GM19025 (cell line): ENCODE data around the gene TFEB.
A peak's percentile ranks its signal among the peaks of the same experiment; 100 is the strongest.

Experiments
- ATAC-seq: cut with Tn5 transposase; IDR thresholded peaks from one replicate; pipeline ENCODE4 v1.9.1; 2021; ENCODE audit warnings: mild to moderate bottlenecking, low read depth, moderate library complexity; ENCODE audit not compliant: unreplicated experiment

Gene TFEB

DNA sequence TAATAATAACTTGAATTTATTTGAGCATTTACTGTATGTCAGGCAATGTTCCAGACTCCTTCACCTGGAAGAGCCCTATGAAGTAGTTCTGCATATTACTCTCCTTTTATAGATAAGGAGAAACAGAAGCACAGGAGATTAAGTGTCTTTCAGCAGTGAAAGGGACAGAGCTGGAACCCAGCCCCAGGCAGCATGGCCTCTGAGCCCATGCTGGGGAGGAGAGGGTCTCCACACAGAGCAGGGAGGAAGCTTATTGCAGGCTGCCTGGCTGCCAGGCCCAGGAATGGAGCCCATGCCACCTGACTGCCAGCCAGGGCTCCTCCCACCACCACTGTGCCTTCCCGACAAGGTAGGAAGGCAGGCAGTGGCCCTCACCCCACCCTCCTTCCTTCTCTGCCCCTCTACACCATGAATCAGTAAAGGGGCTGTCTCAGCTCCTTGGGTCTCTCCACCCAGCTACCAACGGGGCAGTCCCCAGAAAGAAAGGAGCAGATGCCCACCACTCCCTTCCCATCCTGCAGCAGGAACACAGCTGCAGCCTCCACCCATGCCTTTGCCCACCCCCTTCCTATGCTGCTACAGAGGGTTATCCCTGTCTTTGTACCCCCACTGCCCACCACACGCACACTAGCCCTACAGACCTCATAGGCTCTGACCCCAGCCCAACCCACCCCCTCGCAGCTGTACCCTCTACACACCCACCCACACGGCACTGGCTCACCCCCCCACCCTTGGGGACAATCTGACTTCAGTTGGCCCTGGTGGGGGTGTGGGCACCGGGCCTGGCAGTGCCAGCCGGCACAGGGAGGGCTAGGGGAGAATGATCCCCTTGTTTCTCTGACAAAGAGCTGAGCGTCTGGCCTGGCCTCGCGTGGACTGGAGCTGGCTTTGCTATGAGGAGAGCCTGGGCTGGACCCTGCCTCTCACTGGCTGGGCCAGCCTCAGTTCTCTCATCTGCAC is 41.8 kb downstream of the TFEB start:
- ATAC-seq: no peak

DNA sequence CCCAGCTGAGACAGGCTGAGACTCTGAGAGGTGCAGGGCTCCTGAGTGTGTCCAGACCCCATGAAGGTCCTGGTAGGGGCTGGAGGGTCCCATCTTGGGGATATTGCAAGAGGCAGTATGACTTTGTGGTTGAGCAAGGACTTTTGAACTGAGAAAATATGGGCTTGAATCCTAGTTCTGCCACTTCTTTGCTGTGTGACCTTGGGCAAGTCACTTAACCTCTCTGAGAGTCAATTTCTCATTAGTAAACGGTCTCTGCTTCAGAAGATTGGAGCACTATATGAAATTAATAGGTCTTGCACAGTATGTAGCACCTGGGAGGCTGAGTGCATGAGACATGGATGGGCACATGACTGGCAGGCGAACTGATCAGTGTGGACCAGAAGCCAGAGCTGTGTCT is 42.7 kb downstream of the TFEB start:
- no peak for ATAC-seq

DNA sequence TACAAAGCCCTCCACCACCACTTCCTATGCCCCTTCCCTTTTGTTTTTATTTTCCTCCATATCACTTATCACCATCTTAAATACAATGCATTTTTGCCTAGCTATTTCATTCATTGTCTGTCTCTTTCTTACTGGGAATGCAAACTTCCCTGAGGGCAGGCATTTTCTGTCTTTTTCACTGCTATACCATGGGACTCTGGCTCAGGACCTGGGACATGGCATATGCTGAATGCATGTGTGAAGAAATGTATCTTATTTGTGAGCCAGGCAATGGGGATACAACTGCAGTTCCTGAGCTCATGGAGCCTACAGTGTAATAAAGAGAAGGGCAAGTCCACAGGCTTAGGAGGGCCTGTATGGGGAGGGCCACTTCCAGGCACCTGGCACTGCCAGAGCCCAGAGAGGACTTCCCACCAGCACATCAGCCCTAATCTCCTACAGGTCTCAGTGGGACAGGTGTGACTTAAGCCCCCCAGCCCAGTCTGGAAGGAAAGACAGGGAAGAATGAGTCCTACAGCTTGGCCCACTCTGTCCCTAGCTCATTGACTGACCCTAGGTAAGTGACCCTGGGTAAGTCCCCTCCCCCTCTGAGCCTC is 43.2 kb downstream of the TFEB start:
- ATAC-seq: no peak

DNA sequence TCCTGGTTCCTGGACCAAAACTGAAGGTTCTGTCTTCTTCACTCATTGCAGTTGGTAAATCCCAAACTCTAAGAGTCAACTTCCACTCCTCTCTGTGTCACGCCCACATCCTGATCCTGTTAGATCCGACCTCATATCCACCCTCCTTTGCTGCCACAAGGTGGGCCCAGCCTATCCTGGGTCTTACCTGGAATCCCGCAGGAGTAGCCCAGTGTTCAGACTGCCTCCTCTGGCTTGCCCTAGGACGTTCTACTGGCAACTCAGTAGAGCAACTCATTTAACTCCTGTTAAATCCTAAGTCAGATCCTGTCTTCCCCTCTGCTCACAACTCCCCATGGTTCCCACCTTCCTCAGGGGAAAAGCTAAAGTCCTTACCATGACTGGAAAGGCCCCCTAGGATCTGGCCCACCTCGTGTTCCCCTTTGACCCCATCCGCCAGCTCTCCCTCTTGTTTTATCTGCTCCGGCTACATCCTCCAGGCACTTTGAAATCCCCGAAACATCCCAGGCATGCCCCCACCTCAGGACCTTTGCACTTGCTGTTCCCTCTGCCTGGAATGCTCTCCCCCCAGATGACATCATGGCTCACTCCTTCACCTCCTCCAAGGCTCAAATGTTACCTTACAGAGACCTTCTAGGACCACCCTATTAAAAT is 43.9 kb downstream of the TFEB start:
- no peak for ATAC-seq

DNA sequence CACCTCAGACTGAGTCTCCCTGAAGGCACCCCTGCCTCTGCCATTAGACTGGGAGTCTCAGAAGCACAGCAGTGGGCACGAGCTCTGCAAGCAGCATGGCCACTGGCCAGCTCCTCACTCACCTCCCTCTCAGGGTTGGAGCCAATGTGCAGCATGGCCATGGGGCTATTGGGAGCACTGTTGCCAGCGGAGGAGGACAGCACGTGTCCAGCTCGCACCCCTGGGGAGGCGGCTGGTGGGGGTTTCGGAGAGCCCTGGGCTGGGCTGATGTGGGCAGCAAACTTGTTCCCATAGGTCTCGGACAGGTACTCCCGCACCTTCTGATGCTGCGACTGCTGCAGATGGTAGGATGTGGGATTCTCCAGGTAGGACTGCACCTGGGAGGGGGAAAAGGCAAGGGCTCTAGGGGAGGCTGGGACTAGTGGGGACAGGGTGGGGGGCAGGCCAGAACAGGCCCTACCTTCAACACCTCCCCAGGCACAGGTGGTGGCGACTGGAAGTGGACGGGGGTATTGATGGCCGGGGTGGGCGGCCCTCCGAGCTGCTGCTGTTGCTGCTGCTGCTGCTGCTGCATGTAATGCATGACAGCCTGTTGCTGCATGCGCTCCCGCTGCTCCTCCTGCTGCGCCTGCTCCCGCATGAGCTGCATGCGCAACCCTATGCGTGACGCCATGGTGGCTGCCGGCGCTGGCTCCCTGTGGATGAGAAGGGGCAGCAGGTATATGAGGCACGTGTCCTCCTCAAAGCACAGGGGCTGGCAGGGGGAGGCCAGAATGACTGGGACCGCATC is 44.7 kb downstream of the TFEB start:
- no peak for ATAC-seq

DNA sequence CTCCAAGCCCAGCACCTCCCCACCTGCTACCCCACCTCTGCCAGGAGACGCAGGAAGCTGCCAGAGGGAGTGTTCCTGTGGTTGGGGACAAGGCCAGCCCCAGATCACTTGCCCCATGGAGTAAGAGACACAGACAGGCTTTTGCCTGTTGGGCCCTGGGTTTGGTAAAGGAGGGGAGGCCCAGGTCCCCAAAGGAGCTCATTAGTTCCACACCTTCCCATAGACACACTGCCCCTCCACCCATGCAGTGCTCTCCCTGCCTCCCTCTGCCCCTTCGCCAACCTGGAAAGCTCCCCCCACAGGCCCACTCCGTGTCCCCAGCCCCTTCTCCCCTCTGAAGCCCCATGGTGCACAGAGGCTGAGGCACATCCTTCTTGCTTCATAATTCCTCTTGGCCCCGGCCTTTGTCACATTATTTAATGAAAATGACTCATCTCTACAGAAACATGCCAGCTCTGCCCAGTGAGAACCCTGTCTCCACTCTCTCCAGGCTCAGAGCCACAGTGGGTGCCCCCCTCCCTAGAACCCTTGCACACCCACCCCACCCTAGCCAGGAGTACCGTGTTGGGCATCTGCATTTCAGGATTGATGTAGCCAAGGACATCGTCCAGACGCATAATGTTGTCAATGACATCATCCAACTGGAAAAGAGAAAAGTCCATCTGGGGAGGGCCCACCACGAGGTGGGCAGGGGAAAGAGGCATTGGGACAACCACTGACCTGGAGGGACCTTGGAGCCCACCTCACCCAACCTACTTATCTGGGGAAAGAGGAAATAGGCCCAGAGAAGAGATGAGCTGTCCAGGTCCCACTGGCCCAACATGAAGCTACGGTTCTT is 46.0 kb downstream of the TFEB start:
- ATAC-seq: no peak

DNA sequence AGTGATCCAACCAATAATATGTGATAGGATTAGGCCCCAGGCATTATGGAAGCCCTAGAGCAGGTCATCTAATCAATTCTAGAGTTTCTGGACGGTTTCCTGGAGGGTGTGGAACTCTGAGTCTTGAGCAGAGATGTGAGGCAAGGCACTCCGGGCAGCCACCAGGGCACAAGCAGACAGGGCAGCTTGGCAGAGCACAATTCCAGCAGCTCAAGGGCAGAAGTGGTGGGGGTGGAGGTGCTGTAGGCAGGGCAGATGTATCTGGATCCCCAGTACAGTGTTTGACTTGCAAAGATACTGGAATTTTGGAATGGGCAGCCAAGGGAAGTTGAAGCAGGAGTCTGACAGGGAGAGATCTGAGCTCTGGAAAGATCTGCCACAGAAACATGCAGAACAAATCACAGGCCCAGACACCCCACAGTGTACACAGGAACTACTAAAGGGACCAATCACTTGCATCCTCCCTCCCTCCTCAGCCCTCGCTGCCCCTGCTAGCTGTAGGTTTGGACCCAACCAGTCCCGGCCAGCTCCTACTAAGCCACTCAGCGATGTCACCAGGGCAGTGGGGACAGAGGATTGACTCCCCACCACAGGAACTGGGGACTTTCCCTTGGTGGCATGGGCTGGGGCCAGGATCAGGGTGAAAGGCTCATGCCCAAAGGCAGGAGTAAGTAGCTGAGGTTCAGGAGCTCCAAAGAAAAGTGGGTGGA is 47.0 kb downstream of the TFEB start:
- no peak for ATAC-seq

DNA sequence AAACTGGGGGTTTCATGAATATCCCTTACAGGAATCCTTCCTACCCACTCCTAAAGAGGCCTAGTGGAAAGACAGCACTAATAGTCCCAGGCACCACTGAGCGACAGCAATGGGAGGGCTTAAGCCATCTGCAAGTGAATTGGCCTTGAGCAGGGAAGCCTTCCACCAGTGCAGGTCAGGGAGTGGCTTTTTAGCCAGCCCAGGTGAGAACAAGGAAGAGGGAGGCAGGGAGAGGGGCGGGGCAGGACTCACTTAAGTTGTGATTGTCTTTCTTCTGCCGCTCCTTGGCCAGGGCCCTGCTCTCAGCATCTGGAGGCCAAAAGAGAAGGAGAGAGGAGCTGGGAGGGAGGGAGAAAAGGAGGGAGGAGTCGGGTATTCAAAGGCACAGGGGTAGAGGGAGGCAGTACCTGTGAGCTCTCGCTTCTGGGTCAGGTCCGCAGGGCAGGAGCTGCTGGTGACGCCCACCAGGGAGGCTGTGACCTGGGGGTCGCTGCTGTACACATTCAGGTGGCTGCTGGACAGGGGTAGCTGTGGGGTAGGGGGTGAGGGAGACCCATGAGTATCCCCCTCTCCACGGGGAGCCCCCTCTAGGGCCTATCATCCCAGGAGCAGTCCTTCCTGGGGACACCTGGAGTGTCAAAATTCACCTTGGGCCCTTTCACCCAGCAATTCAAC is 47.8 kb downstream of the TFEB start:
- no peak for ATAC-seq

DNA sequence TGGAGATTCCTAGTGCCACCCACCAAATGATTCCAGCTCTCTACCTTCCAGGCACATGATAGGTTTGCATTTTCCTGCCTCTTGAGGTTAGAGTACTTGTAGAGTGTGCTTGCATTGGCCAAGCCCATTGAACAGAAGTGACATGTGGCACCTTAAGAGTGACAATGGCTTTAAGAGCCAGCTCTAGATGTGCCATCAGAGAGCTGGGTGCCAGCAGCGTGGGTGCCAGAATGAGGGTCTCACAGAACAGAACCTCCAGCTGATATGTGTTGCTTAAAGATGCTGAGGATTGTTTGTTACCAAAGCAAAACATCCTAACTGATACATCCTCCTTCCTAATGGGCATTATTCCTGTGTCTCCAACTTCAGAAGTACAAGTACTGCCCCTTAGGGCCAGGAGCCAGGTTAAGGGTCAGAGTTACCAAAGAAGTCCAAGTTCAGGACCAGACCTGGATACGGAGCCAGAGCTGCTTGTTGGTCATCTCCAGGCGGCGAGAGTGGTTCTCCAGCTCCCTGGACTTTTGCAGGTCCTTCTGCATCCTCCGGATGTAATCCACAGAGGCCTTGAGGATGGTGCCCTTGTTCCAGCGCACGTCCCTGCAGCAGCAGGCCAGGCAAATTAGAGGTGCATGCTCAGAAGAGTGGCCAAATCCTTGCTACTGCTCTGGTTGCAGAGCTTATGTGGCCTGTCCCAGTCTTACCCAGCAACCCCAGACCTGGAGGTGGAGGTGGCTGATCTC is 49.6 kb downstream of the TFEB start:
- no peak for ATAC-seq

DNA sequence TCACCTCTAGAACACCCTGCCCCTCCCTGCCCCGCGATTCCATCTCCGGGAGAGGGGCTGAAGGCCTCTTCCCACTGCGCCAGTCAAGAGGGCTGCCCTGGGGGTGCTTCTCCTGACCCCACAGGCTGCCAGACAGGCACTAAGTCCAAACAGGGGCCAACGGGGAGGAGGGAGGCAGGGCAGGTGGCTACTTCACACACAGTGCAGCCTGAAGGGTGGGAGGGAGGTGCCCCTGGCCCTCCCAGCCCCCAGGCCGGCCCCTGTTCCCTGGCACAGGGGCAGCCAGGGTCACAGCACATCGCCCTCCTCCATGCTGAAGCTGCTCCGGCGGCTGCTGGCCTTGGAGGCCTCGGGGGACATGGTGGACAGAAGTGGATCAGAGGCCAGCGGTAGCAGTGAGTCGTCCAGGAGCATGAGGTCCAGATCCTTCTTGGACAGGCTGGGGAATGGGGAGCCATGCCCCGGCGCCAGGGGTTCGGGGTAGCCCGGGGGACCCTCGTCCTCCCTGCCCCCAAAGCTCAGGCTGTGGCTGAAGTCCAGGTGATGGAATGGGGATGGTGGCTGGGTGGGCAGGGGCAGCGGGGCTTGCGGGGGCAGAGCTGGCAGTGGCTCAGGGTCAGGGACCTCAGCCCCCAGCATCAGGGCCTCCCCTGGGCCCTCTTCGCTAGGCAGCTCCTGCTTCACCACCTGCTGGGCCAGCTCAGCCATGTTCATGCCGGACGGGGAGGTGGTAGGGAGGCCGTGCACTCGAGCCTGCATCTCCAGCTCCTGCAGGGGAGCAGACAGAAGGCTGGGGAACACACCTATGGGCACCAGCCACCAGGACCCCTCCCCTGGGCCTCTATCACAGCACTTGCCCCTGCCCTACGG is 50.9 kb downstream of the TFEB start:
- no peak for ATAC-seq

DNA sequence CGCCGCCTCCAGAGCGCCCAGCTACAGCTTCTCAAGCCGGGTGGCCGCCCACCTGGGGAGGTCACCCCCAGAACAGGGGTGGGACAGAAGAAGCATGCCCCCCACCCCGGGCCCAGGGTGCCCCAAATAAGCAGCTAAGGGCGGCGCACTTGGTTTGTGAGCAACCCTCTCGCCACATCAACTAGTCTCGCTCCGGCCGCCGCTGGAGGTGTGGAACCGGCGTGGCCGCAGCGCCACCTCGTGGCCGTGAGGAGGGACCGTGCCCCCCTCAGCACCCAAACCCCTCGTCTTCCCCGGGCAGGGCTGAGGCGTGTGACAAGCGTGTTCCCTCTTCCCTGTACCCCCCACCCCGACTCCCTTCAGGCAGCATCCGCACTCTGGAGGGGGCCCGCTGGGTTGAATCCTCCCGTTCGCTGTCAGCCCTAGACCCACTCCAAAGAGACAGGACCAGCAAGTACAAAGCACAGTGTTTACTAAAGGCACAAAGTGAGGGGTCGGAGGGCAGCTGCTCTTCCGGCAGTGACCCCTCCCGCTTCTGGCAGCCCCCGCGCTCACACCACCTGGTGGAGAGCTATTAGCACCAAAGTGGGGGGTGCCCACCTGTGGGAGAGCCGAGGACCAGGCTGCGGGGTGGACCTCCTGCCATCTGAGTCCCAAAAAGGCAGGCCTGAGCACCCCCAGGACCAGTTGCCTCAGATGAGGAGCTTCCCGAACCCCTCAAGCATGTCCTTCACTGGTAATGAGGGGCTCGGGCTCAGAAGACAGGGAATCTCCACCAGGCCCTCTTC is 51.7 kb downstream of the TFEB start:
- ATAC-seq: no peak

DNA sequence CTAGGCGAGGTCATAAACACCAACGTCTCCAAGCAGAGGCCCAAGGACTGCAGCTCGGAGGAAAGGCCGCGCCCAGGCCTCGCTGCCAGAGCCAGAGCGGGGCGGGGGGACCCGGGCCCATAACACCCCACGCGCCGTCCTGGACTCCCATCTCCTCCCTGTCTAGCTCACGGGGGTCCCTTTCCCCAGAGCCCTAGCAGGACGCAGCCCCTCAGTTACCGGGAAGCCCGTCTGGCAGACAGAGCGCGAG is 52.2 kb downstream of the TFEB start:
- ATAC-seq: no peak

DNA sequence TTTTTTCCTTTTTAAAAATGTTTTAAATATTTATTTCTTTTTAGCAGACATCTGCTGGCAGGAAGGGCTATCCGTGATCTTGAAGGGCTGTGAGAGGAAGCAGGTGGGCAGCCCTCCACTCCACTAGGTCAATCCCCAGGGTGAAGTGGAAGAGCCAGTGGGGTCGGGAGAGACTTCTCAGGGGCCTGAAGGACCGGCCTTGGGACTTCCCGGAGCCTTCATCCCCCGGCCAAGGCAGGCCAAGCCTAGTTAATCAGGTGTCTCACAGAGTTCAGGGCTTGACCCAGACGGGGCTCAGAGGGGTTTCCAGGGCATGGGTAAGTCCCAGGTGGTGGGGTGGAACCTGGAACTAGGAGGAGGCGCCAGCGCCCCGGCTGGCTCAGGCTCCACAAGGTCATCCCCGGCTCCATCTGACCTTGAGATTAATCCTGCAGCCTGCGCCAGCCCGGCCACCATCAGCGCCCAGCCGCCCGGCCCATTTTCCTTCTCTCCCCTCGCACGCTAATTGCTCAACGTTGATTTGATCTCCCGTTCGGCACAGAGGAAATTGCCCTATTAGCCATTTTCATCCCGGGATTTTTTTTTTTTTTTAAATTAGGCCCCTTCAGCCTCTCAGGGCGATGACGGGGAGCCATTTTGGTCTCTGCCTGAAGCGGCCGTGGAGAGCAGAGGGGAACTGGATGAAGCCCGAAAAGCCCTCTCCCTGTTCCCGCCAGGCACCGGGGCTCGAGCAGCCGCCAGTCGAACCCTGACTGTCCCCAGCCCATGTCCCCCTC is 52.7 kb downstream of the TFEB start:
- ATAC-seq: peak; percentile 21

DNA sequence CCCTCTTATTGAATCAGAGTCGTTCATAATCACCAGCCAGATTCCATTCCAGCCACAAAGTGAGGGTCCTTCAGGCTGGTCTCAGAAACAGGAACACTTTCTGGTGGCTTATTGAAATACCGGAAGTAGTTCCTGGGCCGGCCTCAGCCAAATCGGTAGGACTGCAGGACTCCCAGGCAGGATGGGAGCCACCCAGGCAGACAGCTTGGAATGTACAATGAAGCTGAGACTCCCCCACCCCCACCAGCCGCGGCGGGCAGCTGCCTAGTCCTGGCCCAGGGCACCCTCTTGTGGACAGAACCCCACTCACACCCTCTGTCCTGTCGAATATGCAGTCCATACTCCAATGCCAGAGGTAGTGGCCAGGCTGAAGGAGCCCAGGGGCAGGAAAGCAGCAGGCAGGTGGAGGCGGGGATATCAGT is 53.3 kb downstream of the TFEB start:
- ATAC-seq: peak; percentile 38

DNA sequence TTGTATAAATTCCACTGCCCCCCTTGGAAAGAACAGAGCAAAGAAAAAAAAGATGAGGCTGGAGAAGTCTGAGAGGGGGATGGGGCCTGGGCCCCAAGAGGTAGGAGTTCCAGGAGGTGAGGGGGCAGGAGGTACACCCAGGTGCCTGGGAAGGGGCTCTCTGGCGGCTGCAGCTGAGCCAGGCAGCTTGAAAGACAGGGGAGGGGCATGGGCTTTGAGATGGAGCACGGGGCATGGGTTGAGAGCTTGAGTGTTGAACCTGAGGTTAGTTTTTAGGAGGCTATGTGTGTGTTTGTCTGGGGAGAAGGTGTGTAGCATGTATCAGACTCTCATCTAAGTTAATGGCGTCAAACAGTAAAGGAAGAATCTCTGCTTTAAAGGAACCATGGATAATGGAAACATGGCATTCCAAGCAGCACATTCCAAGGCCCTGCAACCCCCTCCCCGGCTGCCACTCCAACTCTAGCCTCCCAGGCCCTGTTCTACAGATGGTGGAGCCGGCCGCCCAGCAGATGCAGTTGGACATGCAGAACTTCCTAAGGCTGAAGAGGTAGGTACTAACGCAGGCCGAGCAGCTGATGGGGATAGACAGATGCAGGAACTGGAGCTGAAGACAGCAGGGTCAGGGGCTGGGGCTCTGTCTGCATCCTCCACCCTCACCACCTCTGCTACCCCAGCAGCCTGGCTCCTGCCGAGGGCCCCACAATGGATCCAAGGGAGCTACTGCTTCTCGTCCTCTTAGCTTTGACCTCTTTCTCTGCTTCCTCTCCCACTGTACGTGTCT is 55.0 kb downstream of the TFEB start:
- no peak for ATAC-seq
